NCI-H1092 (cell line): Measurements from ENCODE around the gene ARHGAP33.
"Not testable (repeated sequence)": the region's sequence is repeated elsewhere in the genome, so short reads cannot be mapped to it uniquely, and the experiment has no call there.

Source experiments
- DNase-seq: peaks from one replicate; lab custom pipeline; 2025; lab: John Stamatoyannopoulos, UW

The ARHGAP33 gene

GRCh38 chr19:35830986-35831385 is 55.6 kb downstream of the ARHGAP33 start:
- no peak for DNase-seq

- no peak for DNase-seq
Observed at GRCh38 chr19:35832054-35832453, 56.7 kb downstream of the ARHGAP33 start.

- DNase-seq = no peak
Observed at GRCh38 chr19:35833972-35834371, 58.6 kb downstream of the ARHGAP33 start.

GRCh38 chr19:35836096-35836495 is 60.7 kb downstream of the ARHGAP33 start:
- not testable (repeated sequence) for DNase-seq
